Small intestine (tissue), 7 donors: Measurements from ENCODE around the gene CACFD1. TPM values are rescaled to one million over a fixed set of nuclear protein-coding genes. Genes with fewer than 3 reads are reported as not detected.

Experiments
- DNase-seq, 2 donors: peaks; one replicate each; pipeline versions ENCODE4 v3.0.0 to v3.0.0-alpha.2; 2013
- FAIRE-seq: peaks from 2 replicates; lab custom pipeline; 2012; peaks lifted over from hg19 to GRCh38; lab: Jason Lieb, UNC
- H3K27ac ChIP-seq, 3 donors: one replicate each; pipeline ENCODE4 v1.5.1; 2013; ENCODE audit warnings: low read length in 2 of 3, mild to moderate bottlenecking in 2 of 3, control low read depth in 1 of 3, inconsistent platforms in 1 of 3, low read depth in 1 of 3, moderate library complexity in 1 of 3
- H3K27me3 ChIP-seq, 3 donors: one replicate each; pipeline ENCODE4 v1.6.1; 2013; ENCODE audit warnings: low read length in 3 of 3, inconsistent platforms in 1 of 3; ENCODE audit not compliant: control insufficient read depth in 3 of 3, insufficient read depth in 3 of 3
- H3K36me3 ChIP-seq, 3 donors: one replicate each; pipeline ENCODE4 v1.6.1; 2013; ENCODE audit warnings: low read length in 3 of 3, inconsistent platforms in 1 of 3, low read depth in 1 of 3, mild to moderate bottlenecking in 1 of 3, moderate library complexity in 1 of 3; ENCODE audit not compliant: control insufficient read depth in 3 of 3, insufficient read depth in 2 of 3
- H3K4me1 ChIP-seq, 3 donors: one replicate each; pipeline ENCODE4 v1.6.1; 2013; ENCODE audit warnings: low read length in 2 of 3, inconsistent platforms in 1 of 3, low read depth in 1 of 3, mild to moderate bottlenecking in 1 of 3, moderate library complexity in 1 of 3; ENCODE audit not compliant: control insufficient read depth in 3 of 3, insufficient read depth in 2 of 3
- H3K4me3 ChIP-seq, 3 donors: one replicate each; pipeline ENCODE4 v1.5.1; 2013; ENCODE audit warnings: low read length in 3 of 3, control low read depth in 1 of 3, inconsistent platforms in 1 of 3, low read depth in 1 of 3, mild to moderate bottlenecking in 1 of 3, moderate library complexity in 1 of 3
- H3K9me3 ChIP-seq, 2 donors: one replicate each; pipeline ENCODE4 v1.6.1; 2013; ENCODE audit warnings: low read depth in 1 of 2, low read length in 1 of 2; ENCODE audit not compliant: control insufficient read depth in 2 of 2, insufficient read depth in 1 of 2
- WGBS, 3 donors: extraction: QIAGEN DNeasy Blood & Tissue Kit; methylation state at CpG; one replicate each; pipeline ENCODE4 v1.1.7; 2013; 5-methylcytosine and 5-hydroxymethylcytosine counted together
- polyA plus RNA-seq, 4 donors: library from polyadenylated mRNA; stranded (reverse) in 3 of 4; unstranded in 1 of 4; fragments of 200-250 nt in 3 of 4; fragments of 120-200 nt in 1 of 4; gene quantifications; one replicate each; pipeline versions ENCODE4 v1.2.1 to v1.2.3, GENCODE V29; 2013
- donor health status: healthy with polysubstance abuse.
- donor health status: control.
- donor health status: control.
- donor health status: Bipolar disorder and iron deficiency.
- donor health status: healthy.

The CACFD1 gene
- polyA plus RNA-seq, 4 donors: 27.0 to 31.4 (median 29.5) TPM

DNA sequence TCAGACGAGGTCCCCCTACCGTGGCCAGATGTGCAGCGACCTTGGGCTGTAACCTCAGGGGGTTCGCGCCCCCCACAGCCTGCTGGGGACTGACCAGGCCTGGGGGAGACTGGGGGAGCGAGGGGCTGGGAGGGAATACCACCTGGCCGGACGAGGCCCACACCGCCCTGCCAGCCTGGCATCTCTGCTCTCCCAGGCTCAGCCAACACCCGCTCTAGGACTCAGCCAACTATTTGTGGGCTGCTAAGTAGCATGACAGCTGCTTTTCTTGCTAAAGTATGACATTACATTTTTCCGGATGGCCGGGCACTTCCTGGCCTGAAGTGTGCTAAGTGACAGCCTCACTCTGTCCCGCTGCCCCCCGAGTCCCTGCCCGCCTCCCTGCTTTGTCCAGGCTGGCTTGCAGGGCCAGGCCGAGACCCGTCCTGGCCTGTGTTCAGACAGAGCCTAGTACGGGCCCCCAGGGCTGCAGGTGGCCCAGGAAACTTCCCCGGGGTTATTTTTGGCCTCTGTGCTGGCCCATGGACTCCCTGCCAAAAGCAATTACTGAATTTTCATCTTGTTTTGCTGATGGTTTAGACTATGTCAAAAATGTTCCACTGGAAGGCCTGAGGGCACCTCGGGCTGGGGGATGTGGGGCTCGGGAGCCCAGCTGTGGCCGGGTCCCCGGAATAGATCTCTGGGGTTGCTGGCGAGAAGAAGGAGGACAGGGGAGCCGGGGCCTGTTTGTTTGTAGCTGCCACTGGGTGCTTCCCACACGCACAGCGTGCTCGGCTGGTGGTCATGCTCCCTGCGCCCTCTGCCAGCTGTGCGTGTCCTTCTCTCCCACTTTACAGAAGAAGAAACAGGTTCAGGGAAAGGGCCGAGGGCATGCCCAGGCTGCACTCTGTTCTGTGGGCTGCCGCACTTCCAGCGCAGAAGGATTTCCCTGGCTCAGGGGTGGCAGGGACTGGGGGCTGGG lies 32.6 kb downstream of the CACFD1 start:
- H3K4me1 ChIP-seq: no peaks in the 10 kb centered on the region
- no peak overlapping the region for H3K4me3 ChIP-seq
- no peak for FAIRE-seq
- H3K27ac ChIP-seq: no peak overlapping the region
- 65 to 71% (median 70%) methylated on average over 28 to 33 of the region's 33 CpGs for WGBS, 3 donors
- peaks cover 0 to 5% (median 0%) of the 10 kb centered on the region in 3 donors for H3K27me3 ChIP-seq
- H3K36me3 ChIP-seq: no peaks in the 10 kb centered on the region
- no peak for DNase-seq
- no peaks in the 10 kb centered on the region for H3K9me3 ChIP-seq

DNA sequence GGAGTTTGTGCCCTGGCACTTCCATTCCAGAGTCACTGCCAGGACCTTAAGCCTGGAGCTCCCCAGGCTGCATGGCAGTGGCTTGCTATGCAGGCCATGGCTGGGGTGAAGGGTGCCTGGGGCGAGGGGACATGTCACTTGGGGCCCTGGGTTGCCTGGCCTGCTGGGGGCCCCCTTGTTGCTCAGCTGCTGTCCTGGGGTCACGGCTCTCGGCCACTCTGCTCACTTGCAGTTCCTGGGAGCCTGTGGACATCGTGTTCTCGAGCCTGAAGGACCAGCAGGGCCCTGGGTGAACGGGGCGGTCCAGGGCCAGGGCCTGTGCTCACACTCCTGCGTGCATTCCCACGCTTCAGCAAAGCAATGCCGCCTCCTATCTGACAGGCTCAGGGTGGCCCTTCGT lies 33.6 kb downstream of the CACFD1 start:
- Histone ChIP-seq H3K4me1 (no peaks in the 10 kb centered on the region), H3K4me3 (no peak overlapping the region), H3K27ac (no peak overlapping the region), H3K27me3 (peaks cover 0 to 5% (median 0%) of the 10 kb centered on the region in 3 donors), H3K9me3 (no peaks in the 10 kb centered on the region), H3K36me3 (no peaks in the 10 kb centered on the region)
- WGBS, 3 donors: 70 to 83% (median 83%) methylated on average over 10 to 11 of the region's 11 CpGs
- no peak for FAIRE-seq
- no peak for DNase-seq

DNA sequence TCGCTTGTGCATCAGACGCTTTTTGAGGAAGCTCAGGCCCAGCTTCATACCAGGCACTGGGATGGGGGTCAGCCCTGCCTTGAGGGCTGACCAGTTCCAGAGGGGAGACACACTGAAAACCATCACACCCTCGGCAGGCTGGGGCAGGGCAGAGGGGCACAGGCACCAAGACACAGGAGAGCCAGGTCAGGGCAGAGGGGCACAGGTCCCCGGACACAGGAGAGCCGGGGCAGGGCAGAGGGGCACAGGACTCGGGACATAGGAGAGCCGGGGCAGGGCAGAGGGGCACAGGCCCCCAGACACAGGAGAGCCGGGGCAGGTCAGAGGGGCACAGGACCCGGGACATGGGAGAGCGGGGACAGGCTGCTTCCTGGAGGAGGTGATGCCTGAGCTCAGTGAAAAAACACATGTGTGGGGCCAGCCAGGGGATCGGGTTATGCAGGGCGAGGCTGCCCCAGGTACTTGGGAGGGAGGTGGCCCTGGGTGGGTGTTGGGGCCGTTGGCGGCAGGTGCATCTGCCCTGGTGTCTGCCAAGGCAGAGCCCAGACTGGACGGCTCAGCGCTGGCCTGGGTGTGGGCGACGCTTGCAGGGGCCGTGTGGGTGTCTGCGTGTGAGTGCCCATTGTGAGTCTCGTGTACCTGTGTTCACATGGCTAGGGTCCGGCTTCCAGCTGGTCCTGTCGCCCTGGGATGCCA lies 34.2 kb downstream of the CACFD1 start:
- H3K27me3 ChIP-seq: peaks cover 0 to 5% (median 0%) of the 10 kb centered on the region in 3 donors
- DNase-seq (no peak), FAIRE-seq (no peak)
- WGBS, 3 donors: 54 to 81% (median 62%) methylated on average over 23 of the region's 23 CpGs
- no peak overlapping the region for H3K27ac ChIP-seq
- no peaks in the 10 kb centered on the region for H3K4me1 ChIP-seq
- H3K4me3 ChIP-seq: no peak overlapping the region
- no peaks in the 10 kb centered on the region for H3K9me3 ChIP-seq
- no peaks in the 10 kb centered on the region for H3K36me3 ChIP-seq

DNA sequence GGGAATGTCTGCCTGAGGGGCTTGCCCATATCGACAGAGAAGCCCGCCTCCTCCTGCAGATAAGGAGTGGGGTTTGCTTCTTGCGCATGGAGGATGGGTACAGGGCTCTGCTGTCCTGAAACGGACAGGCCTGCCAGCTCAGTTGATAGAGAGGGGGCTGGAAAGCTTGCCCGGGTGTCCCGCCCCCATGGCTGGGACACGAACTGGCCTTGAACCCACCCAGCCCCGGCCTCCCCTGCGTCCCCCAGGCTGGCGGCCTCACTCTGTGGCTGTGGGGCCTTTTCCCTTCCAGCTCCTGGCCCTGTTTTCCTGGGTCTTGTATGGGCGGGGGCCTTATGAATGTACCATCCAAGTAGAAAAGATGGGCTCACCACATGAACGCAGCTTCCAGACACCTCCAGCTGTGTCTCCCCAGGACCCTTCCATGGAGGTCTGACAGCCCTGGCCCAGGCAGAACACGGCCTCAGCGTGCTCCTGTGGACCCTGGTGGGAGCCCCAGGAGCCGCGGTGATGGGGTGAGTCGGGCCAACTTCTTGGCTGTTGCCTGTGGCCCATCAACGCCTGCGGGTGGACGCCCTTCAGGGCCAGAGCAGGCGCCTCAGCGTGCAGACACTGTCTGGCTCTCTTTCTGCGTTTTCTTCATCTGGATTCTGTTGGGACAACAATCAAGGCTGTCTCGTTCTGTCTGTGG lies 35.0 kb downstream of the CACFD1 start:
- 70 to 83% (median 80%) methylated on average over 24 of the region's 24 CpGs for WGBS, 3 donors
- no peak for FAIRE-seq
- no peaks in the 10 kb centered on the region for H3K36me3 ChIP-seq

DNA sequence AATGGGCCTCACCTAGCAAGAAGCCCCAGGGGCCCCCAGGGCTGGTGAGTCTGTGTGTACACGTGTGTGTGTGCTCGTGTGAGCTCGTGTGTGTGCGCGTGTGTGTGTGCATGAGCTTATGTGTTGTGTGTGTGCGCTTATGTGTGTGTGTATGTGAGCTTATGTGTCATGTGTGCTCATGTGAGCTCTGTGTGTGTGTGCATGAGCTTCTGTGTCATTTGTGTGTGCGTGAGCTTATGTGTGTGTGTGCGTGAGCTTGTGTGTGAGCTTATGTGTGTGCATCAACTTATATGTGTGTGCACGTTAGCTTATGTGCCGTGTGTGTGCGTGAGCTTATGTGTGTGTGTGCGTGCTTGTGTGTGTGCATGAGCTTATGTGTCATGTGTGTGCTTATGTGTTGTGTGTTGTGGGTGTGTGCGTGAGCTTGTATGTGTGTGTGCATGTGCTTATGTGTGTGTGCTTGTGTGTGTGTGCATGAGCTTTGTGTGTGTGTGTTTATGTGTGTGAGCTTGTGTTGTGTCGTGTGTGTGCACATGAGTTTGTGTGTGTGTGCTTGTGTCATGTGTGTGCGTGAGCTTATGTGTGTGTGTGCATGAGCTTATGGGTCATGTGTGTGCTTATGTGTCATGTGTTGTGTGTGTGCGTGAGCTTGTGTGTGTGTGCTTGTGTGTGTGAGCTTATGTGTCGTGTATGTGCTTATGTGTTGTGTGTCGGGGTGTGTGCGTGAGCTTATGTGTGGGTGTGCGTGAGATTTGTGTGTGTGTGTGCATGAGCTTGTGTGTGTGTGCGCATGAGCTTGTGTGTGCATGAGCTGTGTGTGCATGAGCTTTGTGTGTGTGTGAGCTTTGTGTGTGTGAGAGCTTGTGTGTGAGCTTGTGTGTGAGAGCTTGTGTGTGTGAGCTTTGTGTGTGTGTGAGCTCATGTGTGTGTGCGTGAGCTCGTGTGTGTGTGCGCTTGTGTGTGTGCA lies 35.8 kb downstream of the CACFD1 start:
- no peak for FAIRE-seq
- H3K9me3 ChIP-seq: no peaks in the 10 kb centered on the region
- 93 to 95% (median 95%) methylated on average over 24 of the region's 24 CpGs for WGBS, 3 donors

More for the DNA sequence above, 35.0 kb downstream of the CACFD1 start:
- Histone ChIP-seq H3K9me3 (no peaks in the 10 kb centered on the region), H3K27ac (no peak overlapping the region), H3K4me1 (no peaks in the 10 kb centered on the region), H3K27me3 (peaks cover 0 to 5% (median 0%) of the 10 kb centered on the region in 3 donors), H3K4me3 (no peak overlapping the region)
- DNase-seq: no peak

DNA sequence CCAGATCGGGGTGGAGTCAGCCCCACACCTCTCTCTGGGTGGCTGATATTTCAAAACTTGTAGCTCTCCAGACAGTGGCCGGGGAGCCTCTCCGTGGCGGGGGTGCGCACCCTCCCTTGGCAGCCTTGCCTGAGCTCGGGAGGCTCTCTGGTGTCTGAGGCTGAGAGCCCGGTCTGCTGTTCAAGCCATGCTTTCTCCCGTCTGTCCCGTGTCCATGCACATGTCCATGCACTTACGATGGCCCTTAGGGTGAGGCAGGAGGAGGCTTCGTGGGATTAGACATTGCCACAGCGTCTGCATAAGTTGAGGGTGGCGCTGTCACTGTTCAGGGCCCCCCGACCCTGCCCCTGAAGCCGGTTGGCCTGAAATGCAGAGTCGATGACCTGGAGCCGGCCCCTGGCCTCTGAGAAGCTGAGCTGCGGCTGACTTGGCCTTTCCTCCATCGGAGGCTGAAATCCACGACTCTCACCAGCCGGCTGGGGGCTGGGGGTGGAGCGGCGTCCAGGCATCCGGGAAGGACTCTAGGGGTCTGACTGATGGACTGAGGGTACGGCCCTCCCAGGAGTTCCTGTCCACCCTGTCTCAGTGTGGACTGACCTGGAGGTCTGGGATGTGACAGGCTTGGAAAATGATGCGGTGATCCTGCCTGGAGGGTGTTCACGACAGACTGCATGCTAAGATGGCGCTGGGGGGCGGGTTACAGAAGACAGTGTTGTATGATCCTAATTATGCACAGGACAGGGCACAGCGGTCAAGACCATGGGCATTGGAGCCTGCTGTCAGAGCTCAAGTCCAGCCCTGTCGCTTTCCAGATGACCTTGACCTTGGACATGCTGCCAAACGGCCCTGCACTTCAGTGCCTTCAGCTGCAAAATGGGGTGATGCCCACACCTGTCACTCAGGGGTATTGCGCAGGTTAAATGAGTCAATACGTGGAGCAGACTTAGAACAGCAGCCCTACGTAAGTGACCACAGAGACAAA lies 37.4 kb downstream of the CACFD1 start:
- WGBS, 3 donors: 71 to 80% (median 75%) methylated on average over 32 to 35 of the region's 35 CpGs

More for the DNA sequence above, 35.8 kb downstream of the CACFD1 start:
- H3K36me3 ChIP-seq: no peaks in the 10 kb centered on the region
- H3K27me3 ChIP-seq: peaks cover 0 to 5% (median 0%) of the 10 kb centered on the region in 3 donors
- no peak overlapping the region for H3K27ac ChIP-seq
- H3K4me1 ChIP-seq: no peaks in the 10 kb centered on the region
- DNase-seq: no peak
- no peak overlapping the region for H3K4me3 ChIP-seq

More for the DNA sequence above, 37.4 kb downstream of the CACFD1 start:
- DNase-seq: no peak
- Histone ChIP-seq H3K4me1 (no peaks in the 10 kb centered on the region), H3K27ac (no peak overlapping the region), H3K36me3 (no peaks in the 10 kb centered on the region), H3K9me3 (peaks cover 0 to 8% of the 10 kb centered on the region in 2 donors), H3K27me3 (peaks cover 0 to 5% (median 0%) of the 10 kb centered on the region in 3 donors), H3K4me3 (no peak overlapping the region)
- FAIRE-seq: no peak
